ENCODE measurements around the gene ARID5A. TPM values are rescaled to one million over a fixed set of nuclear protein-coding genes. Genes with fewer than 3 reads are reported as not detected.

The ARID5A gene
- total RNA-seq, 3 donors from 2014 or later: 4.8 to 17.6 (median 10.3) TPM

DNA sequence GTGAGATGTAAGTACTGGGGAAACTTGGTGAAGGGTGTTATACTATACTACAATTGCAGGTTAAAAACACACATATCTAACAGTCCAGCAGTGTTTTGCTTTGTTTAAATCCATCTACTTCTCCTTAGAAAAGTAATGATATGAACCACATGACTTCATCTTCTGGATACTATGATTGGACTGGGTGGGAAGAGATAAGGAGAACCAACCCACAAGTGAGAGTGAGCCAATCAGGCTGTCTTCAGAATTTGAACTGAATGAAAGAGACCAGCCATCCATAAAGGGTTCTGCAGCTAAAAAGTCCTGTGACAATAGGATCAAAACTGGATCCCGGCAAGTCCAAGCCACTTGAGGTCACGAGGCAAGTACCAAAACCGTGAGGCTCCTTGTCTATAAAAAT is 54.9 kb downstream of the ARID5A start:
- DNase-seq: no peak
- peak; percentile 7 for ATAC-seq
- TF ChIP-seq, protein P1, sequence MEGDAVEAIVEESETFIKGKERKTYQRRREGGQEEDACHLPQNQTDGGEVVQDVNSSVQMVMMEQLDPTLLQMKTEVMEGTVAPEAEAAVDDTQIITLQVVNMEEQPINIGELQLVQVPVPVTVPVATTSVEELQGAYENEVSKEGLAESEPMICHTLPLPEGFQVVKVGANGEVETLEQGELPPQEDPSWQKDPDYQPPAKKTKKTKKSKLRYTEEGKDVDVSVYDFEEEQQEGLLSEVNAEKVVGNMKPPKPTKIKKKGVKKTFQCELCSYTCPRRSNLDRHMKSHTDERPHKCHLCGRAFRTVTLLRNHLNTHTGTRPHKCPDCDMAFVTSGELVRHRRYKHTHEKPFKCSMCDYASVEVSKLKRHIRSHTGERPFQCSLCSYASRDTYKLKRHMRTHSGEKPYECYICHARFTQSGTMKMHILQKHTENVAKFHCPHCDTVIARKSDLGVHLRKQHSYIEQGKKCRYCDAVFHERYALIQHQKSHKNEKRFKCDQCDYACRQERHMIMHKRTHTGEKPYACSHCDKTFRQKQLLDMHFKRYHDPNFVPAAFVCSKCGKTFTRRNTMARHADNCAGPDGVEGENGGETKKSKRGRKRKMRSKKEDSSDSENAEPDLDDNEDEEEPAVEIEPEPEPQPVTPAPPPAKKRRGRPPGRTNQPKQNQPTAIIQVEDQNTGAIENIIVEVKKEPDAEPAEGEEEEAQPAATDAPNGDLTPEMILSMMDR (IDR thresholded peaks at IDR 0.05): no peak
- Histone ChIP-seq H3K4me1 (ENCODE audit: low read depth) (no peaks in the 10 kb centered on the region), H3K36me3 (ENCODE audit: low read depth) (peaks cover 10% of the 10 kb centered on the region), H3K9me3 (no peaks in the 10 kb centered on the region), H3K4me3 (no peak overlapping the region)
- intact Hi-C loops (cut with DNase I, micrococcal nuclease): no loop called here

DNA sequence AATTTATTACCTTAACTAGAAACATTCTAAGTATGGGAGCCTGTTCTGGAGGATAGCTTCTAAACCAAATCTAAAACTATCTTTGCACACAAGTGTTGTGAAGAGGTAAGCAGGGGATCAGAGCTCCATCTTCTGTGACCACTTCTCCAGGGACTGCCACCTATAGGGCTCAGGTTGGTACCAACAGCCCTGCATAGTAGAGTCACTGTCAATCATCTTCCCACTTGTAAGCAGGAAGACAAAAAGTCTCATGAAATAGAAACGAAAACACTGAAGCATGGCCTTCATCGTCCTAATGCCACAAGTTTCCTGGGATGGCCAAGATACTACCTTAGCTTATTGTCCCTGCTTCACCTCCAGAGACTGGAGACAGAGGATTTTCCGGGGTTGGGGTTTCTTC is 57.7 kb downstream of the ARID5A start:
- H3K36me3 ChIP-seq (ENCODE audit: low read depth): peaks cover 10% of the 10 kb centered on the region
- H3K9me3 ChIP-seq: no peaks in the 10 kb centered on the region
- H3K4me1 ChIP-seq (ENCODE audit: low read depth): no peaks in the 10 kb centered on the region
- intact Hi-C loops (cut with DNase I, micrococcal nuclease): no loop called here
- H3K4me3 ChIP-seq: no peak overlapping the region
- TF ChIP-seq, protein P1 (IDR thresholded peaks at IDR 0.05): no peak
- ATAC-seq (peak; percentile 6), DNase-seq (no peak)

DNA sequence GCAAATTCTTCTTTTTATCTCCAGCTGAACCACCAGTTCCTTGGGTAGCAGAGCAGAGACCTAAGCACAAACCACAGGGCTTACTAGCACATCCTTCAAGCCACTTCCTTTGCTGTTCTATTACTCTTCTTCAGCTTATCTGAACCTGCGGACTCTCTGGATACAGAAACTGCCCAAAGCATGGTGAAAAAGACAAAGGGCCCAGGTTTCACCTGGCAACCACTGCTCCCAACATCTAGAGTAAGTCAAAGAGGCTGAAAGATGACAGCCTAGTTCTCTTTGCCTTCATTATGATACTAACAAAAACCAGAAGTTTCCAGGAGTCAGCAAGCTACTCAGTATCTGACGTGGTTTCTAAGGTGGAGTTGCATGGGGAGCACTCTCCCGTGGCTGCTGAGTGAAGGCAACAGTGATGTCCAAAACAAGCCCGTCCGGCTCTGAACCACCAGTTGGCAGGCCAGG is 58.2 kb downstream of the ARID5A start:
- Histone ChIP-seq H3K4me3 (no peak overlapping the region), H3K4me1 (ENCODE audit: low read depth) (no peaks in the 10 kb centered on the region), H3K36me3 (ENCODE audit: low read depth) (peaks cover 10% of the 10 kb centered on the region), H3K9me3 (no peaks in the 10 kb centered on the region)
- intact Hi-C loops (cut with DNase I, micrococcal nuclease): no loop called here
- peak; percentile 60 for ATAC-seq
- TF ChIP-seq, protein P1 (IDR thresholded peaks at IDR 0.05): no peak
- DNase-seq: no peak

DNA sequence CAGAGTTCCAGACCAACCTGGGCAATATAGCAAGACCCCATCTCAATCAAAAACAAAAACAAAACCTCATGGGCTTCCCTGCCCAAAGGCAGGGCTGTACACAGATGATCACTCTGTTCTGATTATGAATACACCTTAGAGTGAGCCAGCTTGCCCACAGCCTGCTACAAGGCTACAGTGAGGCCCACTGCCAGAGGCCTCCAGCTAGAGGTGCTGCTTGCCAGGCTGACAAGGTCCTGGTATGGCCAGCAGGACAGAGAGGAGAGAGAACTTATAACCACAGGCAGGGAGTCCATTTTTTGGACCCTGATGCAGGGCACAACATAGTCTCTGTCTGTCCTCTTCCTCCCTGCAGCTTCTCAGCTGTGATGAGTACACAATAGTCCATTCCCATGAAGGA is 60.0 kb downstream of the ARID5A start:
- Histone ChIP-seq H3K36me3 (ENCODE audit: low read depth) (peaks cover 10% of the 10 kb centered on the region), H3K4me1 (ENCODE audit: low read depth) (no peaks in the 10 kb centered on the region), H3K4me3 (no peak overlapping the region), H3K9me3 (no peaks in the 10 kb centered on the region)
- DNase-seq (no peak), ATAC-seq (no peak)
- intact Hi-C loops (cut with DNase I, micrococcal nuclease): no loop called here
- TF ChIP-seq, protein P1 (IDR thresholded peaks at IDR 0.05): no peak

DNA sequence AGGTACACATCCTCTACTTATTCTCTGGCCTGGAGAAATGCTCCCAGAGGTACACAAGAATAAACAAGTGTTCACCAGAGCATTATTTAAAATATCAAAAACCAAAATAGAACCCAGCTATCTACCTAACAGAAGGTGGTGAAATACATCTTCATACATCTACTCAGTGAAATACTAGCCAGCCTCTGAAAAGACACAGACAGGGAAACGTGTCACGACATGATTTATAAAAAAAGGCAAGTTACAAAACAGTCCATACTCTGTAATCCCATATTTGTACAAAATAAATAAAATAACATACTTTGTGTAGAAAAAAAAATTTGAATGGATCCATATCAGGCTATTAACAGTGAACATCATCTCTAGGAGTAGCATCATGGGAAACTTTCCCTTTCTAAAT is 63.4 kb downstream of the ARID5A start:
- no peak overlapping the region for H3K4me3 ChIP-seq
- intact Hi-C loops (cut with DNase I, micrococcal nuclease): no loop called here
- no peaks in the 10 kb centered on the region for H3K9me3 ChIP-seq
- H3K4me1 ChIP-seq (ENCODE audit: low read depth): no peaks in the 10 kb centered on the region
- DNase-seq (no peak), ATAC-seq (no peak)
- peaks cover 8% of the 10 kb centered on the region for H3K36me3 ChIP-seq (ENCODE audit: low read depth)
- TF ChIP-seq, protein P1 (IDR thresholded peaks at IDR 0.05): no peak

All from mucosa of descending colon (tissue), 3 donors.